Hematopoietic multipotent progenitor cell treated with erythropoietin and hydrocortisone succinate and interleukin-3 and kit ligand, for 17 days (in vitro differentiated cells): ENCODE results near the gene CNTLN.
"Not testable (repeated sequence)": the region's sequence is repeated elsewhere in the genome, so short reads cannot be mapped to it uniquely, and the experiment has no call there.

Source experiments
- DNase-seq: peaks from one replicate; pipeline ENCODE4 v3.0.0-alpha.2; 2015; ENCODE audit warnings: low spot score

Gene CNTLN

DNA sequence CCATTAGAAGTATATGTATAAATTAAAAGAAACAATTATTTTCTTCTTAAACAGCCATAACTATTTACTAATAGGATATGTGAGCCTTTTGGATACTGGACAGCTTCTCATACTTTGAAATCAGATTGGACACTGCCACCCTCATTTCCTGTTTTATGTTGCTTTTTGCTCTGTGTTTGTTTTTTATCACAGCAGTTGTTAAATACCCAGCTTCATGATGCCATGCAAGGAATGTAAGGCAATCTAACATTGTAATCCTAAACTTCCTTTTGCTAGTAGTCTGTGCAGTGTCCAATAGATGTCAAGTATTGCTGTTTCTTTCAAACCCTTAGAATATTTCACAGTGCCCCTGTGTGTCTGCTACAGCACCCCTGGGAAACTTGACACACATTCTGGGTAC is 56.2 kb downstream of the CNTLN start:
- DNase-seq, result no peak

GRCh38 chr9:17204611-17205152 is 69.8 kb downstream of the CNTLN start:
- DNase-seq, result no peak

- DNase-seq, result no peak
These were observed 81.2 kb downstream of the CNTLN start for GRCh38 chr9:17216011-17216410.

- DNase-seq, result no peak
These were observed 81.8 kb downstream of the CNTLN start for GRCh38 chr9:17216646-17217045.

DNA sequence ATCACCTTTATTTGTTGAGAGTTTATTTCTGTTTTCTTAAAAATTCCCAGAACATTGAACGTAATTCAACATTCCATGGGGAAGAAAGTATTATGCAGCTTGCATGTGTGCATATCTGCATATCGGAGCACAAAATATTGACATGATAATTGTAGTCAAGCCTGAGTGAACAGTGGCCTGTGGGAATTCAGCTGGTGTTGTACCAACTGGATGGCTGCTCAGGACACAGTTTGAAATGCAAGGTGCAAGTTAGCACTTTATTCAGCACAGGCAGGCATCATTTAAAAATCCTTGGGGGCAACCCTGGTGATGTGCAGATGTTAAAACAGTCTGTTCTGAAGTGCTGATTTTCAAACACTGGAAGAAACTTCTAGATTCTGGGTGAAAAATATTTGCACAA is 82.4 kb downstream of the CNTLN start:
- no peak for DNase-seq

DNA sequence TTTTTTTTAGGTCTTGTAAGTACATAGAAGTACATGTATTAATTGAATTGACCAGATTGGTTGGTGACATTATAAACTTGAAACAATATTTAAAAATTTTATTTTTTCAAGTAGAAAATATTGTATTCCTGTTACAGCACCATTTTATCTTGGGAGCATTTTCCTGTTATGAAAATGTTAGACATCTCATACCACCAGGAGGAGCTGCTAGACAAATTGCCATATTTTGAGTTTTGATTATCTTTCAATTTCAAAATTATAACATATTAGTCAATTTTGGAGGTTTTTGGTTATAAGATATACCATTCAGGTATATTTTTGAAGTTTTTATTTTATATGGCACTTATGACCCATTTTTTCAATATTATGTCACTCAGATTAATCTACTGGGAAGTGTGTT is 84.4 kb downstream of the CNTLN start:
- DNase-seq, result no peak

DNA sequence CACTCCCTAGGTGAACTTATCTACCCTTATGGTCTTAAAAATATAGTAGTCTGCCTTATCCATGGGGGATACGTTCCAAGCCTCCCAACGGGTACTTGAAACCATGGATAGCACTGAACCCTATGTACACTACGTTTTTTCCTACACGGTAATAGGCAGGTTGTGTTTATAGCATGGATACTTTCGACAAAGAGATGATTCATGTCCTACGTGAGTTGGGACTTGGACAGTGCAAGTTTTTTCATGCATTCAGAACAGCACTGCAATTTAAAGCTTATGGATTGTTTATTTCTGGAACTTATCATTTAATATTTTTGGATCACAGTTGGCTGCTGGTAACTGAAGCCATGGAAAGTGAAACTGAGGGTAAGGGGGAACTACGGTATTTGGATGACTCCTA is 88.1 kb downstream of the CNTLN start:
- no peak for DNase-seq

GRCh38 chr9:17225407-17225806 is 90.6 kb downstream of the CNTLN start:
- no peak for DNase-seq

DNA sequence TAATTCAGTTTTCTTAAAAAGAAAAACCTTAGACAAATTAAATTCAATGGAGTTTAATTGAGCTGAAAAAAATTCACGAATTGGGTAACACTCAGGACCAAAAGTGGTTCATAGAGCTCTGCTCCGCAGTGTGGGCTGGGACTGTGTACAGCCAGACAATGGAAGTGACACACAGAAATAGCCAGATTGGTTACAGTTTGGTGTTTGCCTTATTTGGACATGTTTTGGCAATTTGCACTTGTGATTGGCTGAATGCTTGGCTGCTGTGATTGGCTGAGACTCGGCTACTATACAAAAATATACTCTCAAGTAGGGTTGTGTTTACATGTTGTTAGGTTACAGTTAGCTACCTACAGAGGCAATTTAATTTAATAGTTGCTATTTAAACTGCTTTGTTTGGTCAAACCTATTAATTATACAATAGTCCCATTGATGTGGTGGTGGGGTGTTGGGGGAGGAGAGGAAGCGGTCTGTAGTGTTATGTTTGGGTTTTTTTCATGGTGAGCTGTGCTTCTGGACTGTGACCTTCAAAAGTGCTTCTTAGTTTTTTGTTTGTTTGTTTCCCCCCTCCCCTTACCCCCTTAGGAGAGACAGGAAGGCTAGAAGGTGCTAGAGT is 95.2 kb downstream of the CNTLN start:
- no peak for DNase-seq

DNA sequence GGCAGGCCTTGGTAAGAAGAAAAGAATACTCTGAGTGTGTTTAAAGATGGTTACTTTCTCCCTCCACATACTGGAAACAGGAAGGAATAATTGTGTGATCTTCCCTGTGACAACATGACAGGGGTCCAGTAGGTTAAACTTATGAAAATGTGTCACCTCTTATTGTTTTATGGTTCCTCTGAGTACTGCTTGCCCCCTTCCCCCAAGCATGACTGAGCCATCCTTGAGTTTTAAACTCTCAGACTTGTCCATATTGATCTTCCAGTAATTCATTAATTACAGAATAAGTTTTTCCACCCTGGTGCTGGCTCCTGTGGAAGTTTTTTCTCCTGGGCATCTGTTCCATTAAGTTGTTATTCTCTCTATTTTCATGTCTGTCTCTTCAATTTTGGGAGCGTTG is 95.8 kb downstream of the CNTLN start:
- no peak for DNase-seq

- no peak for DNase-seq
These were observed 101.3 kb downstream of the CNTLN start for GRCh38 chr9:17236147-17236546.

GRCh38 chr9:17246770-17247169 is 111.9 kb downstream of the CNTLN start:
- DNase-seq, result no peak

GRCh38 chr9:17251100-17251499 is 116.3 kb downstream of the CNTLN start:
- no peak for DNase-seq

- DNase-seq, result not testable (repeated sequence)
These were observed 133.8 kb downstream of the CNTLN start for GRCh38 chr9:17268531-17269188.

DNA sequence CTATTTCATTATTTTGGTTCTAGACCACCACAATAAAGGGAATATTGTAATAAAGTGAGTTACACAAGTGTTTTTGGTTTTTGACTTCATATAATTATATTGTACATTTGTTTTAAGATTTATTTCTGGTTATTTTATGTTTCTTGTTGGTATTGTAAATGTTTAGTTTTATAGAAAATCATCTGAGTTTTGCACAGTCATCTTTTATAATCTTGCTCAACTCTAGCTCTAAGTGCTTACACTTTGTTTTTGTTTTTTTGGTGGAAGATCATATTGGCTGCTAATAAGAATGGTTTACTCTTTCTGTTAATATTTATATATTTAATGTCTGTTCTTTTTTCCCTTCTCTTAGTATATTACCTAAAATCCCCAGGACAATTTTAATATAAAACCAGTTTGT is 135.0 kb downstream of the CNTLN start:
- no peak for DNase-seq

DNA sequence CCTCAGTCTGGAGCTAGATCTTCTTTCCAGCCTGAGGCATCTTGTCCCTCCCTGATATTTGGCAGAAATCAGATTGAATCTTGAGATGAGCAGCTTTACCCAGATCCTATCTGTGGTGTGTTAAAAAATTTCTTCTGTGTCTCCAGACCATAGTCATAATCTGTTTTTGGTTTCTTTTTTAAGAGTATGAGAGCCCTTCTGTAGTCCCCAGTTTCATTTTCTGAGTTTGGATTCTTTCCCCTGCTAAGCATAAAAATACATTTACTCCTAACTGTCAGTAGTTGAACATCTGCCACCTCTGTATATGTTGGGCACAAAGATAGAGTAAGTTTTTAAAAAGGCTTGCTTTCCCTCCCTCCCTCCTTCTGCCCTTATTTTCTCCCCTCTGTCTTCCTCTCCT is 137.7 kb downstream of the CNTLN start:
- DNase-seq, result no peak

DNA sequence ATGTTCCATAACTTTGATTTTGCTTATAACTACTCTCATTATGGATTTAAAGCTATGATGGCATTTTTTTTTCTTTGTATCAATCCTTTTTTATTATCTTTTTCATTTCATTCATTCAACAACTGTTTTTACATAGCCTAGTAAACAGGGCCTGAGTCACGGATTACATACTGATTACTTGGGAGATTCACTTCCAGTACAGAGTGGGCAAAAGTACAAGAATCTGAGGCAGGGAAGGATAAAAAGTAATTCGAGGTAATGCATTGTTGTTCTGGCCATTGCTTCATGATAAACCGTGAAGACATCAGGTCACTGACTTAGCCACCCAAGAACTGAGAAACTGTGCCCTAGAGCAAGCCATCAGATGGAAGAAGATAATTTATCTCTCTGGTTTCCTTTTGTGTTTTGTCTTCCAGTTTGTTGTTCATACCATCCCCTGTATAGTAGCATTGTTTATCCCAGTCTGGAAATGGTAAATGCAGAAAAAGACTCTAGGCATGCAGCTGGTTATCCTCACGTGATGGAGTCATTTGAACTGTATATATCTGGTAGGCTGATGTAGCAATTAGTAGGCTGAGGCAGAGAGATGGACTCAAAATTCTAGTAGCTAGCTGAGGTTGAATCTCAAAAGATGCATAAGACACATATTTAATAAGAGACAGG is 145.6 kb downstream of the CNTLN start:
- no peak for DNase-seq

GRCh38 chr9:17290673-17291072 is 155.8 kb downstream of the CNTLN start:
- DNase-seq, result not testable (repeated sequence)

DNA sequence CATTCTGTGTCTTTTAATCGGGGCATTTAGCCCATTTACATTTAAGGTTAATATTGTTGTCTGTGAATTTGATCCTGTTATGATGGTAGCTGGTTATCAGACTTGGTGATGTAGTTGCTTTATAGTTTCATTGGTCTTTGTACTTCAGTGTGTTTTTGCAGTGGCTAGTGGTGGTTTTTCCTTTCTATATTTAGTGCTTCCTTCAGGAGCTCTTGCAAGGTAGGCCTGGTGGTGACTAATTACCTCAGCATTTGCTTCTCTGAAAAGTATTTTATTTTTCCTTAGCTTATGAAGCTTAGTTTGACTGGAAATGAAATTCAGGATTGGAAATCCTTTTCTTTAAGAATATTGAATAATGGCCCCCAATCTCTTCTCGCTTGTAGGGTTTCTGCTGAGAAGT is 156.9 kb downstream of the CNTLN start:
- DNase-seq, result no peak

DNA sequence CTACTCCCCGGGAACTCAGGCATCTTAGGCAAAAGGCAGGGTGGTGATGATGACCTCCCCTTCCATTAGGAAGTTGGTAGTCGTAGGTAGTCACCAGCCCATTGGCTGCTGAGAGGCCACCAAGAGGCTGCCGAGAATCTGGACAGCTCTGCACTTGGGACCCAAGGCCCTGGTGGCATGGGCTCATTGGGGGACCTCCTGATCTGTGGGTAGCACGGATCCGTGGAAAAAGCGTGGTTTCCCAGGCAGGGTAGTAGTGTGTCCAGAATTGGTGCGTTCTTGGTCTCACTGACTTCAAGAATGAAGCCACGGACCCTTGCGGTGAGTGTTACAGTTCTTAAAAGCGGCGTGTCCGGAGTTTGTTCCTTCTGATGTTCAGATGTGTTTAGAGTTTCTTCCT is 158.8 kb downstream of the CNTLN start:
- DNase-seq, result no peak

DNA sequence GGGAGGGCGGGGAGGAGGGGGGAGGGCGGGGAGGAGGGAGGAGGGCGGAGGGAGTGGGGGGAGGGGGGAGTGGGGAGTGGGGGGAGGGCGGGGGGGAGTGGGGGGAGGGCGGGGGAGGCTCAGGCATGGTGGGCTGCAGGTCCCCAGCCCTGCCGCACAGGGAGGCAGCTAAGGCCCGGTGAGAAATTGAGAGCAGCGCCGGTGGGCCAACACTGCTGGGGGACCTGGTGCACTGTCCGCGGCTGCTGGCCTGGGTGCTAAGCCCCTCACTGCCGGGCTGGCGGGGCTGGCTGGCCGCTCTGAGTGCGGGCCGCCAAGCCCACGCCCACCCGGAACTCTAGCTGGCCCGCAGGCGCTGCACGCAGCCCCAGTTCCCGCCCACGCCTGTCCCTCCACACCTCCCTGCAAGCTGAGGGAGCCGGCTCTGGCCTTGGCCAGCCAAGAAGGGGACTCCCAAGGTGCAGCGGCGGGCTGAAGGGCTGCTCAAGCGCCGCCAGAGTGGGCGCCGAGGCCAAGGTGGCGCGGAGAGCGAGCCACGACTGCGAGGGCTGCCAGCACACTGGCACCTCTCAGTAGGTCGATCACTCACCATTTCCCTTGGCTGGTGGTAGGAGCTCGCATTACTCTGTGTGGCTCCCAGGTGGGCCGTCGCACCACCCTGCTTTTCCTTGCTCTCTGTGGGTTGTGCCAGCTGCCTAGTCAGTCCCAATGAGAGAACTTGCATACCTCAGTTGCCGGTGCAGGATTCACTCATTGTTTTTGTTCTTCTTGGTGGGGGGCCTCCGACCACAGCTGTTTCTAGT is 160.2 kb downstream of the CNTLN start:
- no peak for DNase-seq

- no peak for DNase-seq
These were observed 180.5 kb downstream of the CNTLN start for GRCh38 chr9:17315341-17315740.
